CD14-positive monocyte (primary cell): ENCODE results near the gene IFIT3. TPM values are rescaled to one million over a fixed set of nuclear protein-coding genes. Genes with fewer than 3 reads are reported as not detected.

Experiments
- DNase-seq, 3 donors: peaks; one replicate each; pipeline ENCODE4 v3.0.0-alpha.2; 2011 to 2022
- H2AFZ ChIP-seq: 2 replicates; pipeline ENCODE4 v1.6.0; 2012; ENCODE audit warnings: mild to moderate bottlenecking, low read depth, low read length, inconsistent platforms; ENCODE audit not compliant: insufficient read depth, poor library complexity, severe bottlenecking
- H3K27ac ChIP-seq, 2 donors: 1 replicate in 1 of 2; 2 replicates in 1 of 2; pipeline ENCODE4 v1.5.1; 2012 to 2013; ENCODE audit warnings: low read length in 2 of 2, control low read depth in 1 of 2, inconsistent platforms in 1 of 2, low read depth in 1 of 2, mild to moderate bottlenecking in 1 of 2
- H3K27me3 ChIP-seq, 2 donors: one replicate each; pipeline versions ENCODE4 v1.6.0 to v1.6.1; 2011 to 2013; ENCODE audit warnings: low read length in 2 of 2; ENCODE audit not compliant: control insufficient read depth in 2 of 2, insufficient read depth in 2 of 2
- H3K36me3 ChIP-seq, 2 donors: replicated peaks in 1 of 2; 1 replicate in 1 of 2; 2 replicates in 1 of 2; pipeline versions ENCODE4 v1.5.1 to v1.6.1; 2012 to 2013; ENCODE audit warnings: low read length in 2 of 2, control low read depth in 1 of 2, inconsistent platforms in 1 of 2, mild to moderate bottlenecking in 1 of 2; ENCODE audit not compliant: insufficient read depth in 2 of 2, control insufficient read depth in 1 of 2
- H3K4me1 ChIP-seq, 2 donors: 1 replicate in 1 of 2; 2 replicates in 1 of 2; pipeline versions ENCODE4 v1.5.1 to v1.6.1; 2012 to 2013; ENCODE audit warnings: low read length in 2 of 2, control low read depth in 1 of 2, inconsistent platforms in 1 of 2, mild to moderate bottlenecking in 1 of 2, moderate library complexity in 1 of 2; ENCODE audit not compliant: insufficient read depth in 2 of 2, control insufficient read depth in 1 of 2
- H3K4me2 ChIP-seq: replicated peaks from 2 replicates; pipeline ENCODE3; 2012; ENCODE audit warnings: low read length, moderate library complexity, mild to moderate bottlenecking; ENCODE audit not compliant: poor library complexity, severe bottlenecking; ENCODE audit errors: extremely low read depth
- H3K4me3 ChIP-seq, 3 experiments: fragments of 200-600 bp in 1 of 3; sonication (generic) in 1 of 3; replicated peaks in 1 of 3; 1 replicate in 2 of 3; 2 replicates in 1 of 3; pipeline ENCODE4 v1.5.1; 2011 to 2013; ENCODE audit warnings: low read length in 3 of 3, mild to moderate bottlenecking in 3 of 3, control low read depth in 2 of 3, low read depth in 2 of 3, inconsistent platforms in 1 of 3, moderate library complexity in 1 of 3
- H3K79me2 ChIP-seq: 2 replicates; pipeline ENCODE4 v1.6.0; 2012; ENCODE audit warnings: mild to moderate bottlenecking, control low read depth, inconsistent platforms, low read length, moderate library complexity; ENCODE audit not compliant: insufficient read depth
- H3K9ac ChIP-seq: 2 replicates; pipeline ENCODE4 v1.6.0; 2017; ENCODE audit warnings: low read length, mild to moderate bottlenecking; ENCODE audit not compliant: insufficient read depth, poor library complexity, severe bottlenecking
- H3K9me3 ChIP-seq, 2 donors: replicated peaks in 1 of 2; 1 replicate in 1 of 2; 2 replicates in 1 of 2; pipeline versions ENCODE4 v1.5.1 to v1.6.1; 2012 to 2013; ENCODE audit warnings: low read length in 2 of 2, control low read depth in 1 of 2; ENCODE audit not compliant: control insufficient read depth in 1 of 2, insufficient read depth in 1 of 2
- H4K20me1 ChIP-seq: 2 replicates; pipeline ENCODE4 v1.6.0; 2012; ENCODE audit warnings: mild to moderate bottlenecking, low read length, control low read depth, moderate library complexity; ENCODE audit not compliant: insufficient read depth
- H3K27ac Mint-ChIP-seq, 7 donors: one replicate each; pipeline ENCODE4 v1.8.0; 2020; ENCODE audit warnings: mild to moderate bottlenecking in 7 of 7, mixed read lengths in 7 of 7, moderate library complexity in 6 of 7, inconsistent platforms in 2 of 7
- H3K27me3 Mint-ChIP-seq, 3 donors: one replicate each; pipeline ENCODE4 v1.8.0; 2021 to 2022; ENCODE audit warnings: low read depth in 3 of 3, mild to moderate bottlenecking in 3 of 3, mixed read lengths in 3 of 3, moderate library complexity in 3 of 3, inconsistent platforms in 1 of 3
- H3K36me3 Mint-ChIP-seq, 2 donors: one replicate each; pipeline ENCODE4 v1.8.0; 2020; ENCODE audit warnings: mixed read lengths in 2 of 2, inconsistent platforms in 1 of 2, mild to moderate bottlenecking in 1 of 2
- H3K4me1 Mint-ChIP-seq: one replicate; pipeline ENCODE4 v1.8.0; 2020; ENCODE audit warnings: mild to moderate bottlenecking, mixed read lengths
- H3K4me3 Mint-ChIP-seq, 2 donors: one replicate each; pipeline ENCODE4 v1.8.0; 2020; ENCODE audit warnings: mild to moderate bottlenecking in 2 of 2, mixed read lengths in 2 of 2, moderate library complexity in 1 of 2
- H3K9me3 Mint-ChIP-seq, 7 donors: one replicate each; pipeline ENCODE4 v1.8.0; 2020 to 2022; ENCODE audit warnings: mixed read lengths in 7 of 7, mild to moderate bottlenecking in 6 of 7, moderate library complexity in 6 of 7, inconsistent platforms in 2 of 7
- WGBS: methylation state at CpG from one replicate; pipeline ENCODE4 v1.1.5; 2013; ENCODE audit warnings: missing lambda C conversion rate; ENCODE audit not compliant: insufficient coverage; 5-methylcytosine and 5-hydroxymethylcytosine counted together
- intact Hi-C, 2 donors: fragments of 100-400 bp; cut with micrococcal nuclease; formaldehyde crosslinking; loops; one replicate each; pipeline versions ENCODE4 v1.15.0 to v1.15.1; 2023
- polyA plus RNA-seq, 3 donors: library from polyadenylated mRNA; depleted of rRNA in 1 of 3; unstranded in 2 of 3; stranded (reverse) in 1 of 3; fragments of 300-500 nt in 2 of 3; fragments of >200 nt in 1 of 3; fragmentation: Illumina TruSeq in 2 of 3; gene quantifications; 1 replicate in 2 of 3; 2 replicates in 1 of 3; pipeline ENCODE4 v1.2.3, GENCODE V29; 2012 to 2021
- TF ChIP-seq, protein P1 (sequence below): fragments of 200-600 bp; IDR thresholded peaks from one replicate; pipeline ENCODE4 v1.8.0; 2022; ENCODE audit warnings: antibody characterized with exemption, mild to moderate bottlenecking

The IFIT3 gene
- polyA plus RNA-seq, 3 donors, result 13.8 to 38.0 (median 26.4) TPM

GRCh38 chr10:89308736-89309135, 19.1 kb upstream of the IFIT3 start:
- no peak overlapping the region for H3K4me2 ChIP-seq

GRCh38 chr10:89309156-89310055, 18.4 kb upstream of the IFIT3 start:
- Histone ChIP-seq H3K36me3 (peaks cover 17 to 32% of the 10 kb centered on the region in 2 donors), H3K4me3 (no peak overlapping the region), H3K79me2 (no peaks in the 10 kb centered on the region), H3K27ac (no peak overlapping the region), H2AFZ (no peak overlapping the region), H3K9ac (no peak overlapping the region), H3K4me1 (peaks cover 0 to under 1% of the 10 kb centered on the region in 2 donors), H3K27me3 (no peaks in the 10 kb centered on the region), H3K9me3 (no peaks in the 10 kb centered on the region), H4K20me1 (peaks cover 27% of the 10 kb centered on the region), H3K4me2 (no peak overlapping the region)
- Mint-ChIP-seq H3K9me3 (peaks cover 0 to 2% (median 0%) of the 10 kb centered on the region in 7 donors), H3K36me3 (peaks cover 27 to 36% of the 10 kb centered on the region in 2 donors), H3K27me3 (peaks cover 0 to 2% (median 1%) of the 10 kb centered on the region in 3 donors), H3K27ac (no peak overlapping the region), H3K4me1 (peaks cover 6% of the 10 kb centered on the region), H3K4me3 (no peak overlapping the region)
- intact Hi-C loops, result loop anchor here in 1 of 2 donors (10.0 kb wide), 1 partner anchor 105 kb away; the partner anchor contains the start of gene IFIT5
- WGBS, result 93% methylated on average over 4 of the region's 7 CpGs
- no peak for DNase-seq
- TF ChIP-seq, protein P1, sequence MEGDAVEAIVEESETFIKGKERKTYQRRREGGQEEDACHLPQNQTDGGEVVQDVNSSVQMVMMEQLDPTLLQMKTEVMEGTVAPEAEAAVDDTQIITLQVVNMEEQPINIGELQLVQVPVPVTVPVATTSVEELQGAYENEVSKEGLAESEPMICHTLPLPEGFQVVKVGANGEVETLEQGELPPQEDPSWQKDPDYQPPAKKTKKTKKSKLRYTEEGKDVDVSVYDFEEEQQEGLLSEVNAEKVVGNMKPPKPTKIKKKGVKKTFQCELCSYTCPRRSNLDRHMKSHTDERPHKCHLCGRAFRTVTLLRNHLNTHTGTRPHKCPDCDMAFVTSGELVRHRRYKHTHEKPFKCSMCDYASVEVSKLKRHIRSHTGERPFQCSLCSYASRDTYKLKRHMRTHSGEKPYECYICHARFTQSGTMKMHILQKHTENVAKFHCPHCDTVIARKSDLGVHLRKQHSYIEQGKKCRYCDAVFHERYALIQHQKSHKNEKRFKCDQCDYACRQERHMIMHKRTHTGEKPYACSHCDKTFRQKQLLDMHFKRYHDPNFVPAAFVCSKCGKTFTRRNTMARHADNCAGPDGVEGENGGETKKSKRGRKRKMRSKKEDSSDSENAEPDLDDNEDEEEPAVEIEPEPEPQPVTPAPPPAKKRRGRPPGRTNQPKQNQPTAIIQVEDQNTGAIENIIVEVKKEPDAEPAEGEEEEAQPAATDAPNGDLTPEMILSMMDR, result no peak

More at GRCh38 chr10:89308736-89309135, 19.1 kb upstream of the IFIT3 start:
- no peak for DNase-seq
- TF ChIP-seq, protein P1, result no peak
- peaks cover 34% of the 10 kb centered on the region for H4K20me1 ChIP-seq
- WGBS, result 100% methylated on average over 2 of the region's 4 CpGs
- peaks cover 5% of the 10 kb centered on the region for H3K79me2 ChIP-seq
- intact Hi-C loops, result loop anchor here in 1 of 2 donors (10.0 kb wide), 1 partner anchor 106 kb away; the partner anchor contains the start of gene IFIT5
- peaks cover 30 to 38% of the 10 kb centered on the region in 2 donors for H3K36me3 Mint-ChIP-seq
- H3K9me3 ChIP-seq, result no peaks in the 10 kb centered on the region
- H3K27ac ChIP-seq, result no peak overlapping the region
- no peak overlapping the region for H3K4me3 Mint-ChIP-seq
- peaks cover 6 to 7% of the 10 kb centered on the region in 2 donors for H3K4me1 ChIP-seq
- peaks cover 0 to 2% (median 0%) of the 10 kb centered on the region in 7 donors for H3K9me3 Mint-ChIP-seq
- peaks cover 0 to 5% (median 1%) of the 10 kb centered on the region in 3 donors for H3K27me3 Mint-ChIP-seq
- no peaks in the 10 kb centered on the region for H3K27me3 ChIP-seq
- peaks cover 17 to 32% of the 10 kb centered on the region in 2 donors for H3K36me3 ChIP-seq
- H3K4me1 Mint-ChIP-seq, result peaks cover 12% of the 10 kb centered on the region
- no peak overlapping the region for H3K9ac ChIP-seq
- no peak overlapping the region for H3K4me3 ChIP-seq
- H2AFZ ChIP-seq, result no peak overlapping the region
- H3K27ac Mint-ChIP-seq, result no peak overlapping the region
